ENCODE results near the gene SEMG2. TPM values are rescaled to one million over a fixed set of nuclear protein-coding genes. Genes with fewer than 3 reads are reported as not detected.
A peak's percentile ranks its signal among the peaks of the same experiment; 100 is the strongest.

The SEMG2 gene
- total RNA-seq, 1 experiment from 2014 or later = not detected

DNA sequence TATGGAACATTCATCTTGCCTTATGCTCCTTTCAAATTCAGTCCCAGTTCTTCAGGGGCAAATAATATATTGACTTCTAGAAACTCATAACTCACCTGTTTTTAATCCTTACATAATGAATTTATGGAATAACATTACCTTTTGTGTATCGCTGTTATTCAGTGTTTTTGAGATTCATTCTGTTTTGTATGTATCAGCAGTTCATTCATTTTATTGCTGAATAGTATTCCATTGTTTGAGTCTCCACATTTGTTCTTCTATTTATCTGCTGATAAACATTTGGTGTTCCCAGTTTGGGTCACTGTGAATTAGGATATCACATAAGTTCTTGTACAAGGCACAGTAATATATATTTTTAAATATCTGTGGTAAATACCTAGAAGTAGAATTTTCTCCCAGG, 5.1 kb downstream of the SEMG2 start:
- TF ChIP-seq EZH2 (IDR thresholded peaks at IDR 0.05; ENCODE audit: borderline replicate concordance, low read depth, low read length, poor library complexity, severe bottlenecking) = no peak
- TF ChIP-seq, protein P1, sequence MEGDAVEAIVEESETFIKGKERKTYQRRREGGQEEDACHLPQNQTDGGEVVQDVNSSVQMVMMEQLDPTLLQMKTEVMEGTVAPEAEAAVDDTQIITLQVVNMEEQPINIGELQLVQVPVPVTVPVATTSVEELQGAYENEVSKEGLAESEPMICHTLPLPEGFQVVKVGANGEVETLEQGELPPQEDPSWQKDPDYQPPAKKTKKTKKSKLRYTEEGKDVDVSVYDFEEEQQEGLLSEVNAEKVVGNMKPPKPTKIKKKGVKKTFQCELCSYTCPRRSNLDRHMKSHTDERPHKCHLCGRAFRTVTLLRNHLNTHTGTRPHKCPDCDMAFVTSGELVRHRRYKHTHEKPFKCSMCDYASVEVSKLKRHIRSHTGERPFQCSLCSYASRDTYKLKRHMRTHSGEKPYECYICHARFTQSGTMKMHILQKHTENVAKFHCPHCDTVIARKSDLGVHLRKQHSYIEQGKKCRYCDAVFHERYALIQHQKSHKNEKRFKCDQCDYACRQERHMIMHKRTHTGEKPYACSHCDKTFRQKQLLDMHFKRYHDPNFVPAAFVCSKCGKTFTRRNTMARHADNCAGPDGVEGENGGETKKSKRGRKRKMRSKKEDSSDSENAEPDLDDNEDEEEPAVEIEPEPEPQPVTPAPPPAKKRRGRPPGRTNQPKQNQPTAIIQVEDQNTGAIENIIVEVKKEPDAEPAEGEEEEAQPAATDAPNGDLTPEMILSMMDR (conservative IDR thresholded peaks at IDR 0.05; ENCODE audit: low read depth, low read length) = no peak

DNA sequence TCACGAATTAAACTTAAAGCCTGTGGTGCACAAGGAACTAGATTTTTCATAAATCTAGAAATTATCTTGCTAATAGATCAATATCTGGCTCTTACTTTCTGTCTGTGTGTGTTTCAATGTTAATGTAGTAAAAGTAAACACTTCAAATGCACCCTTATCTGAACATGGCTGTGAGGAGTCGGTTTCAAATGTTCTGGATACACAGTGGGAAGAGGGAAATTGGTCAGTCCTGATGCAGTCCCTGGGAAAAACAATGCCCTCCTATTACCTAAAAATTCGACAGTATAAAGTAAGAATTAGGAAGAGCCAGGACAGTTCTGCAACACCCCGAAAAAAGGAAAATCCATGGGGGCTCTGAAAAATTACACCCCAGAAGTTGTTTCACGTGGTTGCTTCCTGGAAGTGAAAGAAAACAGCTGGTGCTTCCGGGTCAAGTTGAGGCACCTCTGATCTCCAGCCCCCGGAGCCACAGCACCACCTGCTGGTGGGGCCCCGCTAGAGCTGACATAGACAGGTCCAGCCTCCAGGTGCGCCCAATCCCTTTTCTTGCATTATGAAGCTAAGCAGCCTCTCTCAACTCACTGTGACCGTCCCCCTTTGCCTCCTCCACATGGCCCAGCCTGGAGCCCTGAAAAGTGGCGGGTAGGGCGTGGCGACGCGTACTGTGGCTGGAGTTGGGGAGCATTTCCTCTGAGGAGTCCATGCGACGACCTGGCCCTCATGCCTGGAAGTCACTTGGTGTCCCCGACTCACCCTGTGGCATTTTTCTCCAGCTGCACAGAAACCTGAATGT, 8.3 kb downstream of the SEMG2 start:
- Histone ChIP-seq H3K4me3 (ENCODE audit: low read depth, low read length, poor library complexity, severe bottlenecking) (no peak overlapping the region), H3K36me3 (ENCODE audit: insufficient read depth, low read length, poor library complexity, severe bottlenecking) (no peaks in the 10 kb centered on the region), H3K27ac (ENCODE audit: low read depth, low read length, poor library complexity, severe bottlenecking) (no peak overlapping the region), H3K4me1 (ENCODE audit: insufficient read depth, low read length, poor library complexity, severe bottlenecking) (no peaks in the 10 kb centered on the region), H3K9me3 (ENCODE audit: low read depth, low read length, poor library complexity, severe bottlenecking) (no peaks in the 10 kb centered on the region), H3K27me3 (replicated peaks; ENCODE audit: insufficient read depth, low read depth, low read length, poor library complexity) (peaks cover 73% of the 10 kb centered on the region)
- TF ChIP-seq EZH2 (IDR thresholded peaks at IDR 0.05; ENCODE audit: borderline replicate concordance, low read depth, low read length, poor library complexity, severe bottlenecking) = no peak
- TF ChIP-seq, protein P1 (conservative IDR thresholded peaks at IDR 0.05; ENCODE audit: low read depth, low read length) = peak; percentile 84
- POLR2A ChIA-PET (ENCODE audit: low non-redundant PET) = no interaction called here
- intact Hi-C loops (cut with micrococcal nuclease; ENCODE audit: unreplicated experiment) = loop anchor here (2.0 kb wide), 1 partner anchor 91 kb away; no protein-coding TSS in a partner anchor
- CTCF ChIA-PET = interaction anchor here (0.5 to 1.6 kb wide), 6 partner anchors 61 to 217 kb away, joined by 3 to 13 read pairs (median 4); no protein-coding TSS in a partner anchor
- no TSS peak for BruUV-seq (replicated peaks)
- peak; percentile 61 for DNase-seq (ENCODE audit: low spot score)

More for the DNA sequence above, 5.1 kb downstream of the SEMG2 start:
- Histone ChIP-seq H3K4me3 (ENCODE audit: low read depth, low read length, poor library complexity, severe bottlenecking) (no peak overlapping the region), H3K9me3 (ENCODE audit: low read depth, low read length, poor library complexity, severe bottlenecking) (no peaks in the 10 kb centered on the region), H3K27ac (ENCODE audit: low read depth, low read length, poor library complexity, severe bottlenecking) (no peak overlapping the region), H3K27me3 (replicated peaks; ENCODE audit: insufficient read depth, low read depth, low read length, poor library complexity) (peaks cover 74% of the 10 kb centered on the region), H3K4me1 (ENCODE audit: insufficient read depth, low read length, poor library complexity, severe bottlenecking) (no peaks in the 10 kb centered on the region), H3K36me3 (ENCODE audit: insufficient read depth, low read length, poor library complexity, severe bottlenecking) (no peaks in the 10 kb centered on the region)
- no TSS peak for BruUV-seq (replicated peaks)
- CTCF ChIA-PET = no interaction called here
- DNase-seq (ENCODE audit: low spot score) = no peak
- POLR2A ChIA-PET (ENCODE audit: low non-redundant PET) = no interaction called here
- intact Hi-C loops (cut with micrococcal nuclease; ENCODE audit: unreplicated experiment) = no loop called here

DNA sequence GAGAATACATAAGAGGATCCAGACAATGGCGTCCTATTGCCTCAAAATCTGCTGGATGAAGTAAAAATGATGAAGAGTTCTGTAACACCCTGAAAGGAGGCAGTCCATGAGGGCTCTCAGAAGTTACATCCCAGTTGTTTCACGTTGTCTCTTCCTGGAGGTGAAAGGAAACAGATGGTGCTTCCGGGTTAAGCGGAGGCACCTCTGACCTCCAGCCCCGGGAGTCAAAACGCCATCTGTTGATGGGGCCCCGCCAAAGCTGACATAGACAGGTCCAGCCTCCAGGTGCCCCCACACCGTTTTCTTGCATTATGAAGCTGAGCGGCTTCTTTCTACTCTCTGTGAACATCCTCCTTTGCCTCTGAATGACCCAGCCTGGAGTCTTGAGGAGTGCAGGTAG, 9.5 kb downstream of the SEMG2 start:
- no peak for DNase-seq (ENCODE audit: low spot score)
- BruUV-seq (replicated peaks) = no TSS peak
- no peaks in the 10 kb centered on the region for H3K36me3 ChIP-seq (ENCODE audit: insufficient read depth, low read length, poor library complexity, severe bottlenecking)
- H3K9me3 ChIP-seq (ENCODE audit: low read depth, low read length, poor library complexity, severe bottlenecking) = no peaks in the 10 kb centered on the region
- ChIA-PET POLR2A (ENCODE audit: low non-redundant PET) (no interaction called here), CTCF (interaction anchor here (1.6 kb wide), 1 partner anchor 73 kb away, joined by 6 read pairs; no protein-coding TSS in a partner anchor)
- intact Hi-C loops (cut with micrococcal nuclease; ENCODE audit: unreplicated experiment) = no loop called here
- H3K27me3 ChIP-seq (replicated peaks; ENCODE audit: insufficient read depth, low read depth, low read length, poor library complexity) = peaks cover 64% of the 10 kb centered on the region
- H3K4me1 ChIP-seq (ENCODE audit: insufficient read depth, low read length, poor library complexity, severe bottlenecking) = no peaks in the 10 kb centered on the region
- no peak overlapping the region for H3K4me3 ChIP-seq (ENCODE audit: low read depth, low read length, poor library complexity, severe bottlenecking)
- TF ChIP-seq, protein P1 (conservative IDR thresholded peaks at IDR 0.05; ENCODE audit: low read depth, low read length) = no peak
- TF ChIP-seq EZH2 (IDR thresholded peaks at IDR 0.05; ENCODE audit: borderline replicate concordance, low read depth, low read length, poor library complexity, severe bottlenecking) = no peak
- no peak overlapping the region for H3K27ac ChIP-seq (ENCODE audit: low read depth, low read length, poor library complexity, severe bottlenecking)

All from A673 (cell line).